PC-9 (cell line): ENCODE results near the gene RBMS1.

Source experiments
- CTCF ChIP-seq: fragments of 200-600 bp; sonication (generic); conservative IDR thresholded peaks from 2 replicates; pipeline ENCODE4 v1.6.1; 2017; ENCODE audit warnings: mixed run types, antibody characterized with exemption, mild to moderate bottlenecking, moderate library complexity
- EZH2 ChIP-seq: fragments of 200-600 bp; sonication (generic); IDR thresholded peaks from 2 replicates; pipeline ENCODE4 v1.8.0; 2017; ENCODE audit warnings: antibody characterized with exemption, low read depth

GRCh38 chr2:160324917-160325316 is 168.7 kb downstream of the RBMS1 start:
- TF ChIP-seq CTCF (no peak), EZH2 (no peak)
